A549 (cell line): Measurements from ENCODE around the gene FAM107B. TPM values are rescaled to one million over a fixed set of nuclear protein-coding genes. Genes with fewer than 3 reads are reported as not detected.

Source experiments
- ATAC-seq, 2 experiments: fragments of 200-7000 bp in 1 of 2; fragments of >200 bp in 1 of 2; cut with Nextera tagmentation in 1 of 2; cut with Tn5 transposase in 1 of 2; 3 replicates each; pipeline versions ENCODE4 v1.8.0 to v1.9.1; 2018 to 2020; ENCODE audit warnings: mild to moderate bottlenecking in 1 of 2, moderate library complexity in 1 of 2
- CTCF ChIA-PET: fragments of 300-600 bp; sonication (Branson Sonifier 250); formaldehyde crosslinking; extraction: SDS; loops from one replicate; lab custom pipeline; 2021; ENCODE audit warnings: antibody characterized with exemption, inconsistent platforms; lab: Yijun Ruan, JAX
- POLR2A ChIA-PET: fragments of 350-600 bp; formaldehyde crosslinking; extraction: SDS; loops from one replicate; lab custom pipeline; 2021; ENCODE audit warnings: antibody characterized with exemption, inconsistent platforms; lab: Yijun Ruan, JAX
- DNase-seq, 2 experiments: peaks; one replicate each; pipeline versions ENCODE4 v3.0.0 to v3.0.0-alpha.2; 2011 to 2016; ENCODE audit warnings: low read depth in 1 of 2, low spot score in 1 of 2
- FAIRE-seq: peaks from 2 replicates; lab custom pipeline; 2011; peaks lifted over from hg19 to GRCh38; lab: Jason Lieb, UNC
- H3K27ac ChIP-seq, 2 experiments: fragments of >200 bp; sonication (Bioruptor Twin); formaldehyde crosslinking; 3 replicates each; pipeline ENCODE4 v1.5.1; 2016 to 2017
- H3K4me1 ChIP-seq: fragments of >200 bp; sonication (Bioruptor Twin); formaldehyde crosslinking; 3 replicates; pipeline ENCODE4 v1.6.1; 2016
- H3K4me2 ChIP-seq: fragments of >200 bp; sonication (Bioruptor Twin); formaldehyde crosslinking; 3 replicates; pipeline ENCODE4 v1.6.1; 2016
- H3K4me3 ChIP-seq: fragments of >200 bp; sonication (Bioruptor Twin); formaldehyde crosslinking; 3 replicates; pipeline ENCODE4 v1.5.1; 2016
- H3K9me3 ChIP-seq: fragments of >200 bp; sonication (Bioruptor Twin); formaldehyde crosslinking; 3 replicates; pipeline ENCODE4 v1.6.1; 2016
- CBX2 ChIP-seq: fragments of 200-600 bp; sonication (generic); IDR thresholded peaks from 2 replicates; pipeline ENCODE4 v1.6.1; 2016; ENCODE audit warnings: low read depth, mild to moderate bottlenecking, borderline replicate concordance
- CEBPB ChIP-seq, 2 experiments: fragments of >200 bp in 1 of 2; sonication (Bioruptor Twin) in 1 of 2; formaldehyde crosslinking in 1 of 2; IDR thresholded peaks; 2 replicates each; pipeline ENCODE4 v1.6.1; 2012 to 2016
- EHF ChIP-seq: fragments of 250-450 bp; sonication (Bioruptor Pico); IDR thresholded peaks from 2 replicates; pipeline ENCODE4 v1.5.0; 2020; ENCODE audit warnings: mild to moderate bottlenecking
- EP300 ChIP-seq, 2 experiments: fragments of >200 bp; sonication (Bioruptor Twin); formaldehyde crosslinking; IDR thresholded peaks; 2 replicates in 1 of 2; 3 replicates in 1 of 2; pipeline ENCODE4 v1.6.1; 2016 to 2017
- ESRRA ChIP-seq: fragments of 150-350 bp; IDR thresholded peaks from 2 replicates; pipeline ENCODE4 v1.6.1; 2014; ENCODE audit warnings: mild to moderate bottlenecking, low read length, borderline replicate concordance
- FOSB ChIP-seq: fragments of 250-450 bp; sonication (Bioruptor Pico); IDR thresholded peaks from 2 replicates; pipeline ENCODE4 v1.5.0; 2020; ENCODE audit warnings: mild to moderate bottlenecking, moderate library complexity
- FOSL2 ChIP-seq, 2 experiments: fragments of 450-650 bp in 1 of 2; fragments of >200 bp in 1 of 2; sonication (Bioruptor Twin) in 1 of 2; formaldehyde crosslinking; IDR thresholded peaks; 2 replicates each; pipeline versions ENCODE4 v1.5.0 to v1.6.1; 2016 to 2020; ENCODE audit warnings: mild to moderate bottlenecking in 1 of 2, moderate library complexity in 1 of 2
- HOXB13 ChIP-seq: fragments of 250-450 bp; sonication (Bioruptor Pico); IDR thresholded peaks from 2 replicates; pipeline ENCODE4 v1.5.0; 2020; ENCODE audit warnings: low read depth, mild to moderate bottlenecking, moderate library complexity
- HOXB5 ChIP-seq: fragments of 250-450 bp; sonication (Bioruptor Pico); IDR thresholded peaks from 2 replicates; pipeline ENCODE4 v1.5.0; 2020; ENCODE audit warnings: mild to moderate bottlenecking, moderate library complexity
- KDM1A ChIP-seq: fragments of 200-600 bp; sonication (generic); IDR thresholded peaks from 2 replicates; pipeline ENCODE4 v1.6.1; 2016; ENCODE audit warnings: low read depth, mild to moderate bottlenecking
- KDM5A ChIP-seq: fragments of 200-600 bp; sonication (generic); IDR thresholded peaks from 2 replicates; pipeline ENCODE4 v1.6.1; 2016; ENCODE audit warnings: antibody characterized with exemption, mild to moderate bottlenecking
- MAFK ChIP-seq: fragments of 450-650 bp; IDR thresholded peaks from 2 replicates; pipeline ENCODE4 v1.6.1; 2014; ENCODE audit not compliant: partially characterized antibody
- MAZ ChIP-seq: fragments of 150-350 bp; IDR thresholded peaks from 2 replicates; pipeline ENCODE4 v1.6.1; 2014; ENCODE audit warnings: antibody characterized with exemption, low read depth, low read length, borderline replicate concordance
- NFE2L2 ChIP-seq: fragments of 150-350 bp; conservative IDR thresholded peaks from 2 replicates; pipeline ENCODE4 v1.6.1; 2014; ENCODE audit warnings: low read length
- PHF8 ChIP-seq: fragments of 200-600 bp; sonication (generic); IDR thresholded peaks from 2 replicates; pipeline ENCODE4 v1.6.1; 2016; ENCODE audit warnings: low read depth, mild to moderate bottlenecking, antibody characterized with exemption, moderate library complexity, borderline replicate concordance
- POLR2AphosphoS2 ChIP-seq: conservative IDR thresholded peaks from 2 replicates; pipeline ENCODE4 v1.6.1; 2012; ENCODE audit warnings: low read length, improper control_type of control experiment, inconsistent platforms
- RAD21 ChIP-seq, 2 experiments: fragments of >200 bp in 1 of 2; sonication (Bioruptor Twin) in 1 of 2; formaldehyde crosslinking in 1 of 2; IDR thresholded peaks in 1 of 2; conservative IDR thresholded peaks in 1 of 2; 2 replicates in 1 of 2; 3 replicates in 1 of 2; pipeline ENCODE4 v1.6.1; 2012 to 2018; ENCODE audit warnings: inconsistent platforms in 1 of 2
- RARB ChIP-seq: fragments of 250-450 bp; sonication (Bioruptor Pico); IDR thresholded peaks from 2 replicates; pipeline ENCODE4 v1.8.0; 2021; ENCODE audit warnings: mild to moderate bottlenecking, moderate library complexity
- RCOR1 ChIP-seq: fragments of 150-350 bp; IDR thresholded peaks from 2 replicates; pipeline ENCODE4 v1.6.1; 2014; ENCODE audit warnings: antibody characterized with exemption, low read length, low read depth
- RNF2 ChIP-seq: fragments of 200-600 bp; sonication (generic); IDR thresholded peaks from 2 replicates; pipeline ENCODE4 v1.6.1; 2016; ENCODE audit warnings: low read depth, mild to moderate bottlenecking, antibody characterized with exemption, moderate library complexity, borderline replicate concordance
- SREBF2 ChIP-seq: fragments of 450-650 bp; IDR thresholded peaks from 2 replicates; pipeline ENCODE4 v1.6.1; 2014; ENCODE audit warnings: mild to moderate bottlenecking, moderate library complexity
- TP53 ChIP-seq: fragments of 250-450 bp; sonication (Bioruptor Pico); IDR thresholded peaks from 2 replicates; pipeline ENCODE4 v1.5.0; 2021; ENCODE audit warnings: mild to moderate bottlenecking, moderate library complexity
- ZC3H11A ChIP-seq: fragments of 450-650 bp; IDR thresholded peaks from 2 replicates; pipeline ENCODE4 v1.6.1; 2014; ENCODE audit warnings: antibody characterized with exemption, mild to moderate bottlenecking
- ZFP36 ChIP-seq: fragments of 450-650 bp; IDR thresholded peaks from 2 replicates; pipeline ENCODE4 v1.6.1; 2014; ENCODE audit warnings: borderline replicate concordance; ENCODE audit not compliant: partially characterized antibody
- ZSCAN20 ChIP-seq: fragments of 250-450 bp; sonication (Bioruptor Pico); IDR thresholded peaks from 2 replicates; pipeline ENCODE4 v1.8.0; 2022; ENCODE audit warnings: mild to moderate bottlenecking, moderate library complexity
- WGBS: methylation state at CpG from one replicate; pipeline ENCODE4 v1.1.6; 2017; ENCODE audit errors: missing lambda C conversion rate; 5-methylcytosine and 5-hydroxymethylcytosine counted together
- polyA plus RNA-seq, 4 experiments: library from polyadenylated mRNA; depleted of rRNA in 3 of 4; stranded (reverse); fragments of >200 nt; fragmentation: RNase III in 1 of 4; extraction: RNeasy Plus Mini Kit Qiagen cat#74134 plus additional on column Dnase treatment in 1 of 4; gene quantifications; 2 replicates in 3 of 4; 3 replicates in 1 of 4; pipeline ENCODE4 v1.2.3, GENCODE V29; 2011 to 2017
- TF ChIP-seq, protein P1 (sequence below): IDR thresholded peaks from 2 replicates; pipeline ENCODE4 v1.6.1; 2012
- TF ChIP-seq, protein P2 (sequence below): IDR thresholded peaks from 2 replicates; pipeline ENCODE4 v1.6.1; 2012
- TF ChIP-seq, protein P3 (sequence below): fragments of >200 bp; sonication (Bioruptor Twin); formaldehyde crosslinking; IDR thresholded peaks from 3 replicates; pipeline ENCODE4 v1.6.1; 2016
- TF ChIP-seq, protein P4 (sequence below): IDR thresholded peaks from 2 replicates; pipeline ENCODE4 v1.6.1; 2012; ENCODE audit warnings: low read depth, borderline replicate concordance

Gene FAM107B
- polyA plus RNA-seq, 2 of the 4 experiments (the other 2 are of a cell fraction) = 99.9 to 173 TPM

DNA sequence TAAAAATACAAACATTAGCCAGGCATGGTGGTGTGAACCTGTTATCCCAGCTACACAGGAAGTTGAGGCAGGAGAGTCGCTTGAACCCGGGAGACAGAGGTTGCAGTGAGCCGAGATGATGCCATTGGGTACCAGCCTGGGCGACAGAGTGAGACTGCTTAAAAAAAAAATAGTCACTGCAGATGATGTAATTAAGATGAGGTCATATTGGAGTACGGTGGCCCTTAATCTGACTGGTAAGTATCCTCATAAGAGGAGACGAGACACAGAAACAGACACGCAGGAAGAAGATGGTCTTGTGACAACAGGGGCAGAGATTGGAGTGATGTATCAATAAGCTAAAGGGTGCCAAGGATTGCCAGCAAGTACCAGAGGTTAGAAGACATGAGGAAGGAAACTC is 156.0 kb downstream of the FAM107B start:
- POLR2A ChIA-PET = no interaction called here
- TF ChIP-seq CEBPB (IDR thresholded peaks at IDR 0.05) (no peak), TP53 (no peak), POLR2AphosphoS2 (no peak), SREBF2 (no peak), HOXB5 (CRISPR knock-in tag) (no peak), RARB (CRISPR knock-in tag) (no peak), ZFP36 (no peak), MAZ (no peak), ZSCAN20 (CRISPR knock-in tag) (no peak), PHF8 (no peak), FOSB (no peak), RAD21 (conservative IDR thresholded peaks at IDR 0.05 in 1 of 2, IDR thresholded peaks at IDR 0.05 in 1 of 2) (no peak), HOXB13 (no peak), FOSL2 (IDR thresholded peaks at IDR 0.05) (no peak), FOSL2 (CRISPR knock-in tag; IDR thresholded peaks at IDR 0.05) (no peak), CBX2 (no peak), NFE2L2 (no peak), EP300 (IDR thresholded peaks at IDR 0.05) (no peak)
- TF ChIP-seq, protein P1, sequence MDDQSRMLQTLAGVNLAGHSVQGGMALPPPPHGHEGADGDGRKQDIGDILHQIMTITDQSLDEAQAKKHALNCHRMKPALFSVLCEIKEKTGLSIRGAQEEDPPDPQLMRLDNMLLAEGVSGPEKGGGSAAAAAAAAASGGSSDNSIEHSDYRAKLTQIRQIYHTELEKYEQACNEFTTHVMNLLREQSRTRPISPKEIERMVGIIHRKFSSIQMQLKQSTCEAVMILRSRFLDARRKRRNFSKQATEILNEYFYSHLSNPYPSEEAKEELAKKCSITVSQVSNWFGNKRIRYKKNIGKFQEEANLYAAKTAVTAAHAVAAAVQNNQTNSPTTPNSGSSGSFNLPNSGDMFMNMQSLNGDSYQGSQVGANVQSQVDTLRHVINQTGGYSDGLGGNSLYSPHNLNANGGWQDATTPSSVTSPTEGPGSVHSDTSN = no peak
- TF ChIP-seq, protein P2, sequence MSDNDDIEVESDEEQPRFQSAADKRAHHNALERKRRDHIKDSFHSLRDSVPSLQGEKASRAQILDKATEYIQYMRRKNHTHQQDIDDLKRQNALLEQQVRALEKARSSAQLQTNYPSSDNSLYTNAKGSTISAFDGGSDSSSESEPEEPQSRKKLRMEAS = no peak
- Histone ChIP-seq H3K9me3 (no peaks in the 10 kb centered on the region), H3K4me3 (no peak overlapping the region), H3K4me1 (peaks cover 14% of the 10 kb centered on the region), H3K27ac (no peak overlapping the region), H3K4me2 (no peak overlapping the region)
- WGBS = 97% methylated on average over 6 of the region's 7 CpGs
- DNase-seq (no peak), ATAC-seq (no peak), FAIRE-seq (no peak)
- CTCF ChIA-PET = no interaction called here

DNA sequence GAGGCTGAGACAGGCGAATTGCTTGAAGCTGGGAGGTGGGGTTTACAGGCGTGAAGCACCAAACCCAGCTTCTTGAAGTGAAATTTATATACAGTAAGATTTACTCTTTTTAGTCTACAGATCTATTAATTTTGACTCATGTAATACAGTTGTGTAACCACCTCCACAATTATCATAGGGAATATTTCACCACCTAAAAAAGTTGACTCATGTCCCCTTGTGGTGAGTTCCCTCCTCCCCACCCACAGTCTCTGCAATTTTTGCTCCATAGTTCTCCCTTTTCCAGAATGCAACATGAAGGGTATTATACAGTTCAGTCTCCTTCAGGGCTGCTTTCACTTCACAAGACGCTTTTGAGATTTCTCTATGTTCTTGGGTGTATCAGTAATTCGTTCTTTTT is 156.8 kb downstream of the FAM107B start:
- POLR2A ChIA-PET = no interaction called here
- ATAC-seq = peak; percentile 66 to 68; a peak in 4 of 6 replicates
- no peak for FAIRE-seq
- no peak for DNase-seq
- 81% methylated on average over 4 of the region's 4 CpGs for WGBS
- peaks cover 16% of the 10 kb centered on the region for H3K4me1 ChIP-seq
- H3K4me2 ChIP-seq = no peak overlapping the region
- CTCF ChIA-PET = interaction anchor here (0.6 kb wide), 2 partner anchors 106 to 541 kb away, joined by 3 to 6 read pairs; no protein-coding TSS in a partner anchor
- no peak for TF ChIP-seq KDM1A
- TF ChIP-seq CEBPB (IDR thresholded peaks at IDR 0.05) = 0 out of 4 replicates have a peak, but pooled peaks of 1 of the 2 experiments have one; percentile 15
- no peak for TF ChIP-seq FOSL2 (IDR thresholded peaks at IDR 0.05)
- TF ChIP-seq FOSL2 (CRISPR knock-in tag; IDR thresholded peaks at IDR 0.05) = no peak
- TF ChIP-seq ZFP36 = no peak
- no peak overlapping the region for H3K4me3 ChIP-seq
- no peaks in the 10 kb centered on the region for H3K9me3 ChIP-seq
- H3K27ac ChIP-seq = peak overlapping the region; percentile 25 to 72; a peak in 3 of 6 replicates

DNA sequence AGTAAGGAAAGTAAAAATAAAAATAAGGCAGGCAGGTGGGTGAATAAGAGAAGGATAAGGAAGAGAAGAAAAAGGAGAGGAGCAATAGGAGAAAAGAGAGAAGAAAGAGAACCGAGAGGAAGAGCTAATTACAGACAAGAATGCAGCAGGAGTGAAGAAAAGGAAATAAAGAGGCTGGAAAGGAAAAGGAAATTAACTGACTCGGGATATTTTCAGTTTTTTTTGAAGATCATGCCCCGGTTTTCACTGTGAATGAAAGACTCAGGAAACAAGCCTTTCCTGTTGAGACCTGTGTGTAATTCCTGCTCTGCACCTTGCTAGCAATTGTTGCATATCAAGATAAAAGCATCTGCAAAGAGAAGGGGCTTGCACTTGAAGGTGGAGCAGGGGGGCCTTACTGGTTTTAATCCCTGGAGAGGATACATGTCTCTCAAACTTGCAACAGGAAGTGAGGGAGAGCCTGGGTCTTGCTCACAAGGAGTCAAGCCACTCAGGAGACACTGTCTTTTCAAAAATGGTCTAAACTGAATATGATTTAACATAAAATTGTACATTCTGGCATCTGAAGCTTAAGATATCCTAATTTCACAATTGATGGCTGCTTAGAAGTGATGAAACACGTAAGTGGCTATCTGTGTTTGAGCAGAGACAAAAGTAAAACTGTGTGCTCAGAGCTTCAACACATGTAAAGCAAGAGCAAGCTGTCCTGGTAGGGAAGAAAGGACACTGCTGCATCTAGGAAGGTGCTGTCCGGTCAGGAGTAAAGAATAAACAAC is 157.6 kb downstream of the FAM107B start:
- CTCF ChIA-PET = interaction anchor here (0.6 kb wide), 2 partner anchors 105 to 540 kb away, joined by 3 to 6 read pairs; no protein-coding TSS in a partner anchor
- no peak for DNase-seq
- ATAC-seq = peak in 1 of 2 experiments; percentile 36; a peak in 3 of 6 replicates
- Histone ChIP-seq H3K27ac (peak overlapping the region; percentile 25 to 72; a peak in 4 of 6 replicates), H3K9me3 (no peaks in the 10 kb centered on the region), H3K4me3 (no peak overlapping the region), H3K4me1 (peaks cover 23% of the 10 kb centered on the region), H3K4me2 (no peak overlapping the region)
- FAIRE-seq = no peak
- TF ChIP-seq RNF2 (no peak), ZC3H11A (no peak), EHF (no peak), KDM5A (no peak), ESRRA (no peak), FOSL2 (IDR thresholded peaks at IDR 0.05) (no peak), FOSL2 (CRISPR knock-in tag; IDR thresholded peaks at IDR 0.05) (no peak), RARB (CRISPR knock-in tag) (no peak), MAFK (no peak), RCOR1 (no peak)
- TF ChIP-seq, protein P3, sequence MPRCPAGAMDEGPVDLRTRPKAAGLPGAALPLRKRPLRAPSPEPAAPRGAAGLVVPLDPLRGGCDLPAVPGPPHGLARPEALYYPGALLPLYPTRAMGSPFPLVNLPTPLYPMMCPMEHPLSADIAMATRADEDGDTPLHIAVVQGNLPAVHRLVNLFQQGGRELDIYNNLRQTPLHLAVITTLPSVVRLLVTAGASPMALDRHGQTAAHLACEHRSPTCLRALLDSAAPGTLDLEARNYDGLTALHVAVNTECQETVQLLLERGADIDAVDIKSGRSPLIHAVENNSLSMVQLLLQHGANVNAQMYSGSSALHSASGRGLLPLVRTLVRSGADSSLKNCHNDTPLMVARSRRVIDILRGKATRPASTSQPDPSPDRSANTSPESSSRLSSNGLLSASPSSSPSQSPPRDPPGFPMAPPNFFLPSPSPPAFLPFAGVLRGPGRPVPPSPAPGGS = no peak
- TF ChIP-seq, protein P4, sequence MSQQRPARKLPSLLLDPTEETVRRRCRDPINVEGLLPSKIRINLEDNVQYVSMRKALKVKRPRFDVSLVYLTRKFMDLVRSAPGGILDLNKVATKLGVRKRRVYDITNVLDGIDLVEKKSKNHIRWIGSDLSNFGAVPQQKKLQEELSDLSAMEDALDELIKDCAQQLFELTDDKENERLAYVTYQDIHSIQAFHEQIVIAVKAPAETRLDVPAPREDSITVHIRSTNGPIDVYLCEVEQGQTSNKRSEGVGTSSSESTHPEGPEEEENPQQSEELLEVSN = no peak
- POLR2A ChIA-PET = no interaction called here
- WGBS = 68% methylated on average over 5 of the region's 5 CpGs
